Type B pancreatic cell (in vitro differentiated cells): ENCODE data around the gene CDC14A. TPM values are rescaled to one million over a fixed set of nuclear protein-coding genes. Genes with fewer than 3 reads are reported as not detected.

Source experiments
- DNase-seq: peaks from one replicate; pipeline ENCODE4 v3.0.0; 2021; ENCODE audit warnings: mixed read lengths; ENCODE audit not compliant: unreplicated experiment; ENCODE audit errors: extremely low spot score
- H3K27ac Mint-ChIP-seq: 2 replicates; pipeline ENCODE4 v1.8.0; 2021; ENCODE audit warnings: mild to moderate bottlenecking, mixed read lengths
- H3K27me3 Mint-ChIP-seq: 2 replicates; pipeline ENCODE4 v1.8.0; 2021; ENCODE audit warnings: mixed read lengths
- H3K36me3 Mint-ChIP-seq: 2 replicates; pipeline ENCODE4 v1.8.0; 2021; ENCODE audit warnings: mixed read lengths
- H3K4me1 Mint-ChIP-seq: one replicate; pipeline ENCODE4 v1.8.0; 2021; ENCODE audit warnings: mixed read lengths; ENCODE audit not compliant: unreplicated experiment
- H3K4me3 Mint-ChIP-seq: 2 replicates; pipeline ENCODE4 v1.8.0; 2021; ENCODE audit warnings: mild to moderate bottlenecking, mixed read lengths
- H3K9me3 Mint-ChIP-seq: 2 replicates; pipeline ENCODE4 v1.8.0; 2021; ENCODE audit warnings: mixed read lengths
- total RNA-seq: library from RNA; stranded (reverse); gene quantifications from 2 replicates; pipeline ENCODE4 v1.2.1, GENCODE V29; 2021; ENCODE audit warnings: low replicate concordance
- TF ChIP-seq, protein P1 (sequence below): fragments of 200-600 bp; sonication (generic); conservative IDR thresholded peaks from 2 replicates; pipeline ENCODE4 v1.5.0; 2021; ENCODE audit warnings: antibody characterized with exemption, mild to moderate bottlenecking

CDC14A gene
- total RNA-seq, 1 donor from 2014 or later: 11.4 TPM

DNA sequence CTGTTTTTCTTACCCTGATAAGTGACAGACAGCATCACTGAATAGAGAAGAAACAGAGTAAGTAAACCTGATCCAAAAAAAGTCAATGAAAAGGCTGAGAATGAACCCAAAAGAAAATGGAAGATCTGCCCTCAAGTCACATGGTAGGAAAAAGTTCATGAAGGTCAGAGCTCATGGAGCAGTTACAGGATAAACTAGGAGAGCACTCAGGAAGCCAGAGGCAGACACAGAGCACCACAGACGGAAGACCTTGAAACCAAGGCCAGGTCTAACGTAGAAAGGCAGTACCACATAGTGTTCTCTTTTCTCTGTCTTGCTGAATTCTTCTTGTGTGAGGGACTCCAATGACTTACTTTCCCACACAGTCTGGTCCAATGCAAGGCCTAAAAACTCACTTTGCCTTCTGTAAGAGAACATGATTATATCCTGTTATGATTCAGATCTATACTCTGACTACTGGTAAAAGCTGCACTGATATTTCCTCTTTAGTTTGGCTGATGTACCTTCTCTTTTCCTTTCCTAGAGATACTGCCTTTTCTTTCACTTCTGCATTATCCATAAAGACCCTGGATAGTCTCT is 45.5 kb upstream of the CDC14A start:
- Mint-ChIP-seq H3K36me3 (no peaks in the 10 kb centered on the region), H3K4me1 (no peaks in the 10 kb centered on the region), H3K27me3 (no peaks in the 10 kb centered on the region), H3K9me3 (no peaks in the 10 kb centered on the region), H3K27ac (no peak overlapping the region), H3K4me3 (no peak overlapping the region)
- TF ChIP-seq, protein P1, sequence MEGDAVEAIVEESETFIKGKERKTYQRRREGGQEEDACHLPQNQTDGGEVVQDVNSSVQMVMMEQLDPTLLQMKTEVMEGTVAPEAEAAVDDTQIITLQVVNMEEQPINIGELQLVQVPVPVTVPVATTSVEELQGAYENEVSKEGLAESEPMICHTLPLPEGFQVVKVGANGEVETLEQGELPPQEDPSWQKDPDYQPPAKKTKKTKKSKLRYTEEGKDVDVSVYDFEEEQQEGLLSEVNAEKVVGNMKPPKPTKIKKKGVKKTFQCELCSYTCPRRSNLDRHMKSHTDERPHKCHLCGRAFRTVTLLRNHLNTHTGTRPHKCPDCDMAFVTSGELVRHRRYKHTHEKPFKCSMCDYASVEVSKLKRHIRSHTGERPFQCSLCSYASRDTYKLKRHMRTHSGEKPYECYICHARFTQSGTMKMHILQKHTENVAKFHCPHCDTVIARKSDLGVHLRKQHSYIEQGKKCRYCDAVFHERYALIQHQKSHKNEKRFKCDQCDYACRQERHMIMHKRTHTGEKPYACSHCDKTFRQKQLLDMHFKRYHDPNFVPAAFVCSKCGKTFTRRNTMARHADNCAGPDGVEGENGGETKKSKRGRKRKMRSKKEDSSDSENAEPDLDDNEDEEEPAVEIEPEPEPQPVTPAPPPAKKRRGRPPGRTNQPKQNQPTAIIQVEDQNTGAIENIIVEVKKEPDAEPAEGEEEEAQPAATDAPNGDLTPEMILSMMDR: no peak
- DNase-seq: no peak

DNA sequence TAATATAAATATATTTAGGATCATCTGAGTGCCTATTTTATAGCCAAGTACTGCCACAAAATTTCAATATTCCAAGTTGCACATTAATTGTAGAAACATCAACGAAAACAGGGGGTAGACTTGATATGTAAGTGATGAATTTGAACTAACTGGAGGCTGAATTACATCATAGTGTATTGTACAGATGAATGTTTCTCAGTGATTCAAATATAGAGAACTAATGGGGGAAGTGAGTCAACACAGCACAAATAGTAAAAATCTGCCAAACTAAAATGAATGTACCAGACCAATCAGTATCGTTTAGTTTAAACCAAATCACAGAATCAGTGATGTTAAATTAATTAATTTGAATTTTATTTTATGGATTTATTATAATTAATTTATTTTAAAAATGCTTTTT is 43.5 kb upstream of the CDC14A start:
- TF ChIP-seq, protein P1: no peak
- Mint-ChIP-seq H3K27ac (no peak overlapping the region), H3K4me3 (no peak overlapping the region), H3K36me3 (no peaks in the 10 kb centered on the region), H3K4me1 (no peaks in the 10 kb centered on the region), H3K9me3 (no peaks in the 10 kb centered on the region), H3K27me3 (peaks cover 8% of the 10 kb centered on the region)
- DNase-seq: no peak

GRCh38 chr1:100309863-100310262 is 42.4 kb upstream of the CDC14A start:
- Mint-ChIP-seq H3K4me3 (no peak overlapping the region), H3K27me3 (peaks cover 8% of the 10 kb centered on the region), H3K27ac (no peak overlapping the region), H3K9me3 (no peaks in the 10 kb centered on the region), H3K4me1 (no peaks in the 10 kb centered on the region), H3K36me3 (no peaks in the 10 kb centered on the region)
- TF ChIP-seq, protein P1: no peak
- DNase-seq: no peak

GRCh38 chr1:100313382-100313781 is 38.9 kb upstream of the CDC14A start:
- H3K36me3 Mint-ChIP-seq: no peaks in the 10 kb centered on the region
- no peaks in the 10 kb centered on the region for H3K4me1 Mint-ChIP-seq
- DNase-seq: no peak
- H3K4me3 Mint-ChIP-seq: no peak overlapping the region
- peaks cover 8% of the 10 kb centered on the region for H3K27me3 Mint-ChIP-seq
- no peaks in the 10 kb centered on the region for H3K9me3 Mint-ChIP-seq
- H3K27ac Mint-ChIP-seq: no peak overlapping the region
- TF ChIP-seq, protein P1: no peak

- Mint-ChIP-seq H3K36me3 (no peaks in the 10 kb centered on the region), H3K4me3 (no peak overlapping the region), H3K9me3 (peaks cover 9% of the 10 kb centered on the region), H3K4me1 (no peaks in the 10 kb centered on the region), H3K27me3 (peaks cover 8% of the 10 kb centered on the region), H3K27ac (no peak overlapping the region)
- no peak for DNase-seq
- TF ChIP-seq, protein P1: no peak
Observed at GRCh38 chr1:100316622-100317021, 35.7 kb upstream of the CDC14A start.
